ENCODE data around the gene IL10RA.
A peak's percentile ranks its signal among the peaks of the same experiment; 100 is the strongest.
"Not testable (repeated sequence)": the region's sequence is repeated elsewhere in the genome, so short reads cannot be mapped to it uniquely, and the experiment has no call there.

Gene IL10RA

GRCh38 chr11:117962826-117963225 lies 23.4 kb upstream of the IL10RA start:
- DNase-seq: no peak

DNA sequence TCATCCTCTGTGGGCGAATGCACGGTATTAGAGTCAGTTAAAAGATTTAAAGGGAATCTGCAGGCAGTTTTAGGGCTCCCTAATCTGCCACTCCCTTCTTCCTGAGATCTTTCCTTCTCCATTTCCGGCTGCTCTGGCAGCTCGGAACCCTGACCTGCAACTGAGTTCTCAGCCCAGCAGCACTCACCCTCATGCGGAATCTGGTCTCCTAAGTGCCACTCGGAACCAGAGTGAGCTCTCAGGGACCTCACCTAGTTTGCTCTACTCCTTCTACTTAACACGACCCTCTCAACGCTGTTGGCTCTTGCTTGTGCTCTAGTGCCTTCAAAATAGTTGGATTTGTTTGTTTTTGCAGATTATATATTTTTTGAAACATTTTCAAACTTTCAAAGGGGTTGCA lies 19.3 kb upstream of the IL10RA start:
- no peak for DNase-seq

DNA sequence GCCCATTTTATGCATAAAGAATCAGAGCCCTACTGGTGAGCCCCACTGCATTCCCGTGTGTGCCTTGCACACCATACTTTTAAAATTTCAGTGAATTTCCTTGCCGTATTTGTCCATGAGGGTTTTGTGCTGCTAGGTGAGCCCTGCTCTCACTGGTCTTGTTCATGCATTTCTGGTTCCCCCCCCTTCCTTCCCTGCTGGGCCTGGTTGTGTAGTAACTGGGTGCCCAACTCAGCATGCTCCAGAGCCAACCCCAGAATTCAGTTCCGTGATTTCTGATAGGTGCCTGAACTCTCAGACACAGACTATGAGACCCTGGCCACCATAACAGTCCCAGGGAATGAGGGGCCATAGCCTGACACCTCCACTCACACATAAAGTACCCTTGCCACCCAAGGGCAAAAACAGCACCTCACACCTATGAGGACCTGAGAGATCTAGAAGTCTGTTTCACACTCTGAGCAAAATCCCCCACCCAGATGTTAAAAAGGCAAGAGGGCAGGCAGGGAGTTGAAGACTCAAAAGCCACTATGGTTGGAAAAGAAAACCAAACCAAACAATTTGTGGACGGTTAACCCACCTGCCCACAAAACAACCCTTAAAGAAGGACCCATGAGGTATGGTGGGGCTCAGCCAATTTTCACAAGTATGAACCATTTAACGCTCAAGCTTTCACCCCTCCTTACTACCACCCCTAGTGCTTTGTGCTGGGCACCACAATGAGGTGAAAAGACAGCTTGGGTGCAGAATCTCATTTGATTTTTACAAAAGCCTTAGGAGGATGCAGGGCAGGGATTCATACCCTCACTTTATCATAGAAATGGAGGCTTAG lies 16.8 kb upstream of the IL10RA start:
- DNase-seq: no peak

DNA sequence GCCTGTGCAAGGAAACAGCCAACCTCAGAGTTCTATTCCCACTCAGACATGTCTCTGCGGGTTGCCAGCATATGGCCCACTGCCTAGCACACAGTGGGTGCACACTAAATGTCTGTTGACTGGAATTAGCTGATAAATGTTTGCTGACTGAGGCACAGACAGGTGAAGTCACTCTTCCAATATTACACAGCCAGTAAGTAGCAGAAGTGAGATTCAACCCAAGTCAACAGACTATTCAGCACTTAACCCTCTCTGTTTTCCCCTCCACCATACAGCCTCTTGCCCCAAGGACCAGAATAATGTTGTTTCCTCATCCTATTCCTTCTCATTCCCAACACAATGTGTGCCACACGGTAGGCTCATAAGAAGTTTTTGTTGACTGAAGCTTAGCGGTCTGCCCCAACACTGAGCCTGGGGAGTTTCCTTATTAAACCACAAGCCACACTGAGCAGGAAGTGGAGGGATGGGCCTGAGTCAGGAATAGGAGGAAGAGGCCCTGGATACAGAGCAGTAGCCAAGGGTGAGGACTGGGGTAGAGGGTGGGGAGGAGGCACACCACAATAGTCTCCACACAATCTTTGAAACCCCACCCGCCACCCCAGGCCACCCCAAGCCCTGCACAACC lies 15.7 kb upstream of the IL10RA start:
- peak; percentile 51 for DNase-seq

GRCh38 chr11:117972044-117972443 lies 14.2 kb upstream of the IL10RA start:
- DNase-seq: no peak

DNA sequence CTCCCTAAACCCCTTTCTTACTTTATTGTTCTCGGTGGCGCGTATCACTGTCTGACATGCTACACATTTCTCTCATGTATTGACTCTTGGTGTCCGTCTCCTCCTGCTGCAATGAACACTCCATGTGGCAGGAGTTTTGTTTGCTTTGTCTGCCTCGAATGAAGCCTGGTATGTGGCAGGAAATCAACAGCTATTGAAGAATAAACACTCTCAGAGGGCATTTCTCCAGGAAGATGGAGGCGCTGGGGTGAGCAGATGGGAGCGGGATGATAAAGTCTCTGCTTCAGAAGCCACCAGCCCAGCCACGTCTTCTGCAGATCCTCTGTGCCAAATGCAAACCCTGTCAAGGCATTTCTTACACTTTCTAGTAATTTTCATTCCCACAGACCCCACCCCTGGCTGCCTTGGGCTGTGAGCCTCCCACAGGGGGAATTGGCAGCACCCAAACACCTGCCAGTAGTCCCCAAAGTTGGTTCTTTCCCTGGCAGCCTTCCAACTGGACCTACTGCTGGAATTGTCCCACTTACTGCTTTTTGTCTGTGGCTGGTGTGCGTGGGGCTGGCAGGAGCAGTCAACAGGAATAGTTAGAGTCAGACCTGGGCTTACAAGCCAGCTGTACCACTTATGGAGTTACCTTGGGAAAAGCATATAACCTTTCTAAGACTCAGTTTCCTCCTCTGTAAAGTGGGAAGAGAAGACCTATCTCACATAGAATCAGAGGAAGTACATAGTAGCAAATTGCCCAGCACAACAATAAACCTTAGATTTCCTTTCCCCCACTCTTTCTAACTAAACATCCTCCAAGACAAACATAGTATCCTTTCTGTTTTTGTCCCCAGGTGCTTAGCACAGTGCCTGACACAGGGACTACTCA lies 13.3 kb upstream of the IL10RA start:
- no peak for DNase-seq

- no peak for DNase-seq
These were observed 12.7 kb upstream of the IL10RA start for GRCh38 chr11:117973503-117973860.

GRCh38 chr11:117976445-117976844 lies 9.7 kb upstream of the IL10RA start:
- no peak for DNase-seq

DNA sequence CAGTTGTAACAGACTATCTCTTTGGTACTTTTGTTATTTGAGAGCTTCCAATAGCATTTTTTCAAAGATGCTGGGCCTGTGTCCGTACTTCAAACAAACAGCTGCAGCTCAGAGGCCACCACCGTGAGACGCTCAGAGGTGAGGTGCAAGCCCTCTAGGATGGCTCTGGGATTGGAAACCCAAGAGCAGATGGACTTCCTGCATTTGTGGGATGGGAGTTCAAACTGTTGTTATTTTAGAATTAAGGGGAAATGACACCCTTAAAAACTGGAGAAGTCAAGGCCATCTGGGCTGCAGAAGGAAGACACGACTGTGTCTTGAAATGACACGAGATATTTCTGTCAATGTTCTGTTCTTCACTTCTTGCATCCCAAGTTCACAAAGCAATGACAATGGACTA lies 9.2 kb upstream of the IL10RA start:
- no peak for DNase-seq

DNA sequence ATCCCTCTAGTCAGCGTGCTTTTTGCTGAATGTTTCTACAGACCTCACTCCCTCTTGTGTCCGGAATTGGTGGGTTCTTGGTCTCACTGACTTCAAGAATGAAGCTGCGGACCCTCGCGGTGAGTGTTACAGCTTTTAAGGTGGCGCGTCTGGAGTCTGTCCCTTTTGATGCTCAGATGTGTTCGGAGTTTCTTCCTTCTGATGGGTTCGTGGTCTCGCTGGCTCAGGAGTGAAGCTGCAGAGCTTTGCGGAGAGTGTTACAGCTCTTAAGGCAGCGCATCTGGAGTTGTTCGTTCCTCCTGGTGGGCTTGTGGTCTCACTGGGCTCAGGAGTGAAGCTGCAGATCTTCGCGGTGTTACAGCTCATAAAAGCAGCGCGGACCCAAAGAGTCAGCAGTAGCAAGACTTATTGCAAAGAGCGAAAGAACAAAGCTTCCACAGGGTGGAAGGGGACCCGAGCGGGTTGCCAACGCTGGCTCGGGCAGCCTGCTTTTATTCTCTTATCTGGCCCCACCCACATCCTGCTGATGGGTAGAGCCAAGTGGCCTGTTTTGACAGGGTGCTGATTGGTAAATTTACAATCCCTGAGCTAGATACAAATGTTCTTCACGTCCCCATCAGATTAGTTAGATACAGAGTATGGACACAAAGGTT lies 8.5 kb upstream of the IL10RA start:
- DNase-seq: not testable (repeated sequence)

- DNase-seq: not testable (repeated sequence)
These were observed 7.8 kb upstream of the IL10RA start for GRCh38 chr11:117978291-117978910.

GRCh38 chr11:117978991-117979390 lies 7.2 kb upstream of the IL10RA start:
- DNase-seq: no peak

DNA sequence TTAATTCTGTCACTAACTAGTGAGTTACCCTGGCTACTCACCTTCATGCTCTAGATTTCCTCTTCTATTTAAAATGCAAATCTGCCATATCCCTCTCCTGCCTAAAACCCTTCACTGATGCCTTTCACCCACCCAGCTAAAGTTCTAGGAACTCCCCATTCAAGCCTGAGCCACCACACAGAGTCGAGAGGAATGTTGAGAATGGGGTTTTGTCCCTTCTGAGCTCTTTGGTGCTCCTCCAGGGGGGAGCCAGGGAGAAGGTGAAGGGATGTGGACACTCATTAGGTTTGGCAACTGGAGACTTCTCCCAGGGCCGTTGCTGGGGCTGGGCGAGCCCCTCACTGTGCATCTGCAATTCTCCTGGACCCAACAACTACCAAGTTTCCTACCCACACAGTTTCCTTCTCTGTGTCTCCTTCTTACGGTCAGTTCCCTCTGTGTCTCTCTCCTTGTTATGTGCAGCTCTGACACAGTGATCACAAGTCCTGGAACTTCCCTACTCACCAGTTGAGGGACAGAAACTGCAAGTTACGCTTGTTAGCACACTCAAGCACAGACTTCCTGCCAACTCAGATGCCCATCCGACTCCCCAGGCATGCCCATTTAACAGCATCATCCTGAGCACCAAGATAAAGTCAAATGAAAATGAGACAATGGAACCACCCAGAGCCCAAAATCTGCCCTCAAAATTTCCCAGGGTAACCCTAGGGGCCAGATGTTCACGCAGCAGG lies 6.5 kb upstream of the IL10RA start:
- no peak for DNase-seq

- DNase-seq: no peak
These were observed 5.9 kb upstream of the IL10RA start for GRCh38 chr11:117980280-117980679.

GRCh38 chr11:117980720-117981119 lies 5.5 kb upstream of the IL10RA start:
- DNase-seq: no peak

- no peak for DNase-seq
These were observed 3.1 kb upstream of the IL10RA start for GRCh38 chr11:117983163-117983475.

DNA sequence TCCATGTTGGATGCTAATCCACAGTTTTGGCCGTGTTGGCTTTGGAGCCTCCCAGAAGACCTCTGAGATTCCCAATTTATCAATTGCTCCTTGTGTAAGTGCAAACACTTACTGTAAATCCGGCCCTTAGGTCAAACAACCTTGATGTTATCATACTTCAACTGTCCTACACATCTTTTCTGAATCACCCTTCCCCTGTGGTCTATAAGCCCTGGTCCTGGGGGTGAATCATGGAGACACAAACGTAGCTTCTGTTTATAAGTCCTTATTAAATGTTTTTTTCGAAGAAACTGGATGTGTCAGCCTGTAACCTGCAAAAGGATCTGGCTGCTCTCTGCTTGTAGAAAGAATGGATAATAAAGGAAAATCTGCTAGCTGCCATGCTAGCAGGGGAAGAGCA lies 1.7 kb upstream of the IL10RA start:
- no peak for DNase-seq

GRCh38 chr11:117986981-117987574 lies 884 bp downstream of the IL10RA start:
- DNase-seq: peak; percentile 75

DNA sequence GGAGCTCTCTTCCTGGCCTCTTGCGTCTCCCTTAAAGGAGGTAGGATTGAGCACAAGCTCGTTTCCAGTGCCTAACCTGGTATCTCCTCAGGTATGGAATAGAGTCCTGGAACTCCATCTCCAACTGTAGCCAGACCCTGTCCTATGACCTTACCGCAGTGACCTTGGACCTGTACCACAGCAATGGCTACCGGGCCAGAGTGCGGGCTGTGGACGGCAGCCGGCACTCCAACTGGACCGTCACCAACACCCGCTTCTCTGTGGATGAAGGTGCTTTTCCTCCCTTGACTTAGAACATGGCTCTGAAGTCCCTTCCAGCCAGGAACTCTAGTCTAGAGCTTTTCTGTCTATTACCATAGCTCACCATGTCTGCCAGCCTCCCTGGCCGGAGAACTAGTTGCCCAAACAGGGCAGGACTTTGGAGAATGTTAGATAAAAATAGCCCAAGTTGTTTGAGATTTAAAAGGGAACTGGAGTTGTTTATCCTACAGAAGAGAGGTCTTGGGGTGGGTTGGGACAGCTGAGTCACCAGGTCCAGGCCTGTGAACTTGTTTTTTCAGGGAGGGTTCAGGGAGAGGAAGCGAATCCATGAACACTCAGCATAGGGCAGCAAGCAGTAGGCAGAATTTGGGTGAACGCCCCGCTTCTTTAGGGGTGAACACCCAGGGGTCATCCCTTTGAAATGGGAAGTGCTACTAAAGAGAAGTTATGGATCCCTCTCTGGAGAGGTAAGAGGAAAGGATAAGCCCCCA lies 3.3 kb downstream of the IL10RA start:
- peak; percentile 18 for DNase-seq

DNA sequence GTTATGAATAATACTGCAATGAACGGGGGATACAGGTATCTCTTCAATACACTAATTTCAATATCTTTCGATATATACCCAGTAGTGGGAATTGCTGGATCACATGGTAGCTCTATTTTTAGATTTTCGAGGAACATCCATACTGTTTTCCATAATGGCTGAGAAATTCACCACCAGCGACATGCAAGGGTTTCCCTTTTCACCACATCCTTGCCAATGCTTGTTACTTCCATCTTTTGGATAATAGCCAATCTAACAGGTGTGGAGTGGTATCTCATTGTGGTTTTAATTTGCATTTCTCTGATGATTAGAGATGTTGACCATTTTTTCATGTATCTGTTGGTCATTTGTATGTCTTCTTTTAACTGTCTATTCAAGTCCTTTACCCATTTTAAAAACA lies 5.9 kb downstream of the IL10RA start:
- DNase-seq: no peak

- no peak for DNase-seq
These were observed 6.4 kb downstream of the IL10RA start for GRCh38 chr11:117992620-117993019.
